ENCODE measurements around the gene SOWAHA. TPM values are rescaled to one million over a fixed set of nuclear protein-coding genes. Genes with fewer than 3 reads are reported as not detected.

The SOWAHA gene
- total RNA-seq, 3 donors from 2014 or later: 0.66 to 3.2 (median 0.96) TPM

GRCh38 chr5:132788990-132789886 is 23.9 kb upstream of the SOWAHA start:
- H3K27me3 ChIP-seq: no peaks in the 10 kb centered on the region
- H3K4me1 ChIP-seq: no peaks in the 10 kb centered on the region
- no peaks in the 10 kb centered on the region for H3K36me3 ChIP-seq
- TF ChIP-seq POLR2AphosphoS5 (IDR thresholded peaks at IDR 0.05): no peak
- no peak for TF ChIP-seq CTCF (IDR thresholded peaks at IDR 0.05)
- no peak for TF ChIP-seq POLR2A (IDR thresholded peaks at IDR 0.05)
- H3K4me3 ChIP-seq: no peak overlapping the region
- DNase-seq (ENCODE audit: low spot score in 2 of 2): no peak
- intact Hi-C loops (cut with DNase I; ENCODE audit: low total_unique reads): no loop called here
- H3K27ac ChIP-seq: no peak overlapping the region
- H3K9me3 ChIP-seq: no peaks in the 10 kb centered on the region

- H3K27ac ChIP-seq: no peak overlapping the region
- no peaks in the 10 kb centered on the region for H3K27me3 ChIP-seq
- intact Hi-C loops (cut with DNase I; ENCODE audit: low total_unique reads): no loop called here
- no peak for TF ChIP-seq CTCF (IDR thresholded peaks at IDR 0.05)
- no peaks in the 10 kb centered on the region for H3K4me1 ChIP-seq
- DNase-seq (ENCODE audit: low spot score in 2 of 2): no peak
- H3K9me3 ChIP-seq: no peaks in the 10 kb centered on the region
- H3K4me3 ChIP-seq: no peak overlapping the region
- H3K36me3 ChIP-seq: no peaks in the 10 kb centered on the region
Observed at GRCh38 chr5:132790201-132790865, 22.8 kb upstream of the SOWAHA start.

- no peaks in the 10 kb centered on the region for H3K36me3 ChIP-seq
- no peak overlapping the region for H3K4me3 ChIP-seq
- intact Hi-C loops (cut with DNase I; ENCODE audit: low total_unique reads): no loop called here
- TF ChIP-seq CTCF (IDR thresholded peaks at IDR 0.05): no peak
- no peak for TF ChIP-seq POLR2AphosphoS5 (IDR thresholded peaks at IDR 0.05)
- TF ChIP-seq POLR2A (IDR thresholded peaks at IDR 0.05): no peak
- no peaks in the 10 kb centered on the region for H3K27me3 ChIP-seq
- no peaks in the 10 kb centered on the region for H3K4me1 ChIP-seq
- no peaks in the 10 kb centered on the region for H3K9me3 ChIP-seq
- no peak for DNase-seq (ENCODE audit: low spot score in 2 of 2)
- no peak overlapping the region for H3K27ac ChIP-seq
Observed at GRCh38 chr5:132791026-132791425, 22.1 kb upstream of the SOWAHA start.

- no peaks in the 10 kb centered on the region for H3K4me1 ChIP-seq
- no peaks in the 10 kb centered on the region for H3K9me3 ChIP-seq
- H3K27me3 ChIP-seq: no peaks in the 10 kb centered on the region
- H3K4me3 ChIP-seq: no peak overlapping the region
- no peak for DNase-seq (ENCODE audit: low spot score in 2 of 2)
- H3K36me3 ChIP-seq: no peaks in the 10 kb centered on the region
- TF ChIP-seq POLR2AphosphoS5 (IDR thresholded peaks at IDR 0.05): no peak
- no peak for TF ChIP-seq POLR2A (IDR thresholded peaks at IDR 0.05)
- TF ChIP-seq CTCF (IDR thresholded peaks at IDR 0.05): no peak
- H3K27ac ChIP-seq: no peak overlapping the region
- intact Hi-C loops (cut with DNase I; ENCODE audit: low total_unique reads): no loop called here
Observed at GRCh38 chr5:132797651-132798050, 15.5 kb upstream of the SOWAHA start.

- H3K27ac ChIP-seq: no peak overlapping the region
- no peaks in the 10 kb centered on the region for H3K36me3 ChIP-seq
- no peaks in the 10 kb centered on the region for H3K27me3 ChIP-seq
- DNase-seq (ENCODE audit: low spot score in 2 of 2): no peak
- no peaks in the 10 kb centered on the region for H3K4me1 ChIP-seq
- no peaks in the 10 kb centered on the region for H3K9me3 ChIP-seq
- intact Hi-C loops (cut with DNase I; ENCODE audit: low total_unique reads): no loop called here
- no peak overlapping the region for H3K4me3 ChIP-seq
- TF ChIP-seq POLR2AphosphoS5 (IDR thresholded peaks at IDR 0.05): no peak
- no peak for TF ChIP-seq POLR2A (IDR thresholded peaks at IDR 0.05)
- no peak for TF ChIP-seq CTCF (IDR thresholded peaks at IDR 0.05)
Observed at GRCh38 chr5:132799392-132799791, 13.7 kb upstream of the SOWAHA start.
